Measurements from ENCODE around the gene SLC8A3.

SLC8A3 gene

GRCh38 chr14:70118064-70118463, 70.7 kb downstream of the SLC8A3 start:
- no peak for DNase-seq (ENCODE audit: low spot score)

DNA sequence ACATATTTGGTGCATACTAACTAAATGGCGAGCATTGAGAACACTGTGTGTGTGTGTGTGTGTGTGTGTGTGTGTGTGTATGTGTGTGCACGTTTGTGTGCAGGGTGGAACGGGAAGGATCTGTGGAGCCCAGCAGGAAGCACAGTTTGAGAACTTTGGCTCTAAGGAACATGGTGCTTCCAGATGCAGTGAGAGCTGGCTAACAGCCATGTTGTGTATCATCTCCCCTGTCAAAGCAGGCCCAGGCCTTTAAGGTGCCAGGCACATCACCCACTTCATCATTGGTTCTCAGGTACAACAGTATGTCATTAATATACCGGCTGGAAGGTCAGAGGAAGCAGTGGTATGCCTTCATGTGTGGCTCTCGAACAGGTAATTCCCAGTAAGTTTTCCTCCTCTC, 72.5 kb downstream of the SLC8A3 start:
- no peak for DNase-seq (ENCODE audit: low spot score)

GRCh38 chr14:70114621-70115156, 74.1 kb downstream of the SLC8A3 start:
- no peak for DNase-seq (ENCODE audit: low spot score)

- DNase-seq (ENCODE audit: low spot score) = no peak
These were observed 75.5 kb downstream of the SLC8A3 start for GRCh38 chr14:70113211-70113610.

- DNase-seq (ENCODE audit: low spot score) = no peak
These were observed 80.3 kb downstream of the SLC8A3 start for GRCh38 chr14:70108419-70108818.

DNA sequence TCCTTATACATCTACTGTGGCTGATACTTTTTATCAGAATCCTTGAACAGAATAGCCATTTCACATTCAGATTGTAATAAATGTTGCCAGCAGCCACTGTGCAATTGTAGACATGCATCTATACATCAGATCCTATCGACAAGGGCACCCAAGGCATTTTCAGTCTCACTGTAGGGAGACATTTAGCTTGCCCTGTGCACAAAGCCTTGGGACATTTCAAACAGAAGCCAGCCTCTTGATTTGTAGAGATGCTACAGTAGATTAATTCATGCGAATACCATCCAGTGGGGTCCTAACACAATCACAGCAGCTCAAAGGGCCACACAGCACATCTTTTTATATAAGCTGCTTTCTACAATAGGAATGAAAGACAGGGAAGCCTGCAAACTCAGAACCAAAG, 81.4 kb downstream of the SLC8A3 start:
- no peak for DNase-seq (ENCODE audit: low spot score)

DNA sequence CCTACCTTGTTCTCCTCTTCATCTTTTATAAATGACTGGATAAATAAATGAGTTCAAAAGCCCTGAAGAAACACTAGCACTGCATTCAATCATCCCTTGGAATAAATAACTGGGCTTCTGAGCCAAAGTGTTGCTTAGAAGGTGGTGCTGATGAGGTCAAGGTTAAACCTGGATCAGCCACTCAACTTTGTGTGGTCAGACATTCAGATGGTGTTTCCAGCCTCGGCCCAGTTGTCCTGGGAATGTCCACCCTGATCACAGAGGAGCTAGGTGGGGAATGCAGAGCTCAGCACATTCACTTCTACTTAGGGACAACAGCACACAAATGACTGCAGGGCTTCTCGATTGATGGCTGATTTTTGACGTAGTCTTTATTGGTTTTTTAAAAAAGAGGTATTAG, 88.7 kb downstream of the SLC8A3 start:
- DNase-seq (ENCODE audit: low spot score) = no peak

DNA sequence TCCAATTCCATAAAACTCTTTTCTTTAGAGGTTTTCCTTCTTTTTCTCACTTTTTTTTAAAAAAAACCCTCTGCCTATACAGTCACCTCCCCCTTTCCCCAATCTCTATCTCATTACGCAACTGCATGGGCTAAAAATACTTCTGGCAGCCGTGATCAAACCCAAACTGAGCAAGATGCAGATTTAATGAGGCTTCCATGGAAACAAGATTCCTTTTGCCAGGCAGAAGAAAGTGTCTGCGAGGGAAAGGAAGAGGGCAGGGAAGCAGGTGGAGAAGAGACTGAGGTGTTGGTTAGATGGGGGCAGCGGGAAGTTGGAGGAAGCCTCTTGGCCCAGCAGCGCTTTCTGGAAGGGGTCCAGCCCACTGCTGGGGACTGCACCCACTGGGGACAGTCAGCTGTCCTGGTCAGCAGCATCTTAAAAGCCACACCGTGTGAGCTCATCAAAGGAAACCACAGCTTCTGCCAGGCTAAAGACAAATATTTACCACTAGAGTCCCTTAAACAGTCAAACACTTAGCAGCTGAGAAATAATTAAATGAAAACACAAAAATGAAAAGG, 90.4 kb downstream of the SLC8A3 start:
- no peak for DNase-seq (ENCODE audit: low spot score)

DNA sequence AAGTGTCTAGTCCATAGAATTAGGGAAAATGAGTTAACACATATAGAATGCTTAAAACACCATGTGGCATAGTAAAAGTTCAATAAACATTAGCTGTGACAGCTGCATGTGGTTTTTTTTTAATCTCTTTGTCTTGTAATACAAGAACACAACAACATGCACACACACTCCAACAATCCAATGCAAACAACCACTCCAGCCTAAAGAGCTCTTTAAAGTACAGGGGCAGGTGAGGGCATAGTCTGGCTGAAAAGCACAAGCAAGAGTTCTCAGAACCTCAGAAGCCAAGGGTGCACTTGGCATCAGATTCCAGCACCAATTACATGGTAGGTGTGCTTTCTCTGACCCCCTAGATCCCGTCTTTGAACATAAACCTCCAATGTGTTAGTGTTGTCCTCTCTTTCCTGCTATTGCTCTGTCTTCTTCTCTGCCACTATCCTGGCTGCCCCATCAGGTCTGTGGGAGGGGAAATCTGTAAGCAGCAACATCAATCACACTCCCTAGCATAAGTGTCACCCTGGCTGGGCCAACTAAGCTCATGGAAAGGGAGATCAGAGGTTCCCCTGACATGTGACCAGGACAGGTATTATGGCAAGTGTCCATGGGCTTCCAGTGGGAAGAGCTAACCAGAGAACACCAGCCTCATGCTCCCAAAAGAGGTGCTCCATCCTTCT, 91.0 kb downstream of the SLC8A3 start:
- no peak for DNase-seq (ENCODE audit: low spot score)

GRCh38 chr14:70096866-70097265, 91.9 kb downstream of the SLC8A3 start:
- DNase-seq (ENCODE audit: low spot score) = no peak

DNA sequence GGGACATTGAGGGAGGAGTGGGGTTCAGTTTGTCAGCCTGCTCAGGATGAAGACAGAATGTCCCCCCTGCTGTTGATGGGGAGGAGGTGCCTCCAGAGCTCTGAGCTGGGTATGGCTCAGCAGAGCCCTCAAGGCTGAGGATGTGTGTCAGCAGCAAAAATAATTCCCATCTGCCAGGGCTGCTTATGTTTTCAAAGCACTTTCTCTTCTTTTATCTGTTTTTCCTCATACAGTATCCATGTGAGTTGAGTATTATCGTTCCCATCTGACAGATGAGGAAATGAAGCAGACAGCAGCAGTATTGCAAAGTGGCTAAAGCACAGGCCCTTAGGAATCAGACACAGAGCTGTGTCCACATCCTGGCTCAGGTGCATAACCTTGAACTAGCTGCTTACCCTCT, 94.1 kb downstream of the SLC8A3 start:
- no peak for DNase-seq (ENCODE audit: low spot score)

DNA sequence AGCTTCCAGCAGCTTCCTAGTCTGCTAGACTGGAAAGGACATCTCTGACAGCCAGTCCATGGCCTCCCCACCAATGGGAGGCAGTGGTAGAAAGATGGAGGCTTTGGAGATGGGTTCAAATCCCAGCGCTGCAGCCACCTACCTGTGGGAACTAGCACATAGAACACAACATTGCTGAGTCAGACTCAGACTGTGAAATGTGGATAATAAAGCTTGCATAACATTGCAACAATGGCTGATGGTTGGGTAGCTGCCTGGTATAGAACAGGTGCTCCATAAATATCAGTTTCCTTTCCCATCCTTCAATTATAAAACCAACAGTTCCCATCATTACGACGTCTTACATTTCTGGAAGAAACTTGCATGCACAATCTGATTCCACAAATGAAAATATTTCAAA, 94.6 kb downstream of the SLC8A3 start:
- no peak for DNase-seq (ENCODE audit: low spot score)

DNA sequence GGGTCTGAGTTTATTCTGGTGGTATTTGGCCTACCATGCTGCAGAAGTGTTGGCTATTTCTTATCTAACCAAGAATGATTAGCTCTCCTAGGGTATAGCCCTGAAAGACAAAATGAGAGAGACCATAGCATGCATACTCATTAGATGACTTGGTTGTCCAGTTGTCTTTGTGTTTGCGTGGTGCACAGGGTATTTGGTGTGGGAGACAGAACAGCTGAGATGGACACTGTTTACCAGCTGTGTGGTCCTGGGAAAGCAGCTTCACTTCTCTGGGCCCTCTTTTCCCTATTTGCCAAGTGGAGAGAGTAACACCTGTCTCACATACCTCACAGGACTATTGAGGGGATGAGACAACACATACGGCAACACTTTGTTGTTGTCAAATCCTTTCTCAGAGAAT, 95.6 kb downstream of the SLC8A3 start:
- no peak for DNase-seq (ENCODE audit: low spot score)

DNA sequence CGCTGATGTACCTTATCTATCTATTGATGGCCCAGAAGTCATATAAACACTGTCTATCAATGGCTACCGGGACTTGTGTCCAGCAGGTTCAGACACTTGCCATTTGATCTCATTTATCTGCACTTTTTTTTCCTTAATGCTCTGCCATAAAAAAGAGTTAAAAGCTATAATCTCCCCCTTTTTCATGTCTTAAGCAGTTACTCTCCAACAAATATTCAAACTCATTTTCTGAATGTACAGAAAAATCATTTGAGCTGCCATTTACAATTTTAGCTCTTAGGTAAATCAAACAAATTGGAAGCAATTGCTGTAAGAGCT, 101.4 kb downstream of the SLC8A3 start:
- no peak for DNase-seq (ENCODE audit: low spot score)

DNA sequence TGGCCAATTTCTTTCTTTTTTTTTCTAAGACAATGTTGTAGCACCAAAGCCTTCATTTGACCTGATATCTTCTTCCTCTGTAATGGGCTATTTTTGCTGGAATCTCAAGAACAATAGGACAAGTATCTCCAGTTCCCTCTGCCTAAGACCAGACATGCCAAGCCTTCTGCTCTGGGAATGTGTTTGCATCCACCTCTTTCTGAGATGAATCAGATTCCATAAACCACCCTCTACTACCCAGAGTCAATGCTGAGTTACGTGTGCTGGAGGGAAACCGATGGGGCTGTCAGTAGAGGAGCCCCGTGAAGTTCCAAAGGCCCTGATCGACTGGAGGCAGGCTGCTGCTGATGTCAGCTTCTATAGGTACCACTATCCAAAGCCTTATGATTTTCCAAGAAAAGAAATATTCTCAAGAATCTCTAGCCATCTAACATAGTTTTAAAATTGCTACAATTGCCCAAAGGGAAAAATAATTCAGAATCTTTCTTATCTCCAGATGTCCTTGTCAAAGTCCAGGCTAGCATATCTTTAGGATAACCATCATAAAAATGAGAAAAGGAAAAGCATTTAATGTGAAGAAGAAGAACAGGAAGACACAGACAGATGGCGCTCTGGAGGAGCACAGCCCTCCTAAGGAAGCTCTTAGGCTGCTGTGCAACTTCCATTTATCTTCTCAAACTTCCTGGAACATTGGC, 101.9 kb downstream of the SLC8A3 start:
- no peak for DNase-seq (ENCODE audit: low spot score)

- DNase-seq (ENCODE audit: low spot score) = no peak
These were observed 104.5 kb downstream of the SLC8A3 start for GRCh38 chr14:70084226-70084625.

DNA sequence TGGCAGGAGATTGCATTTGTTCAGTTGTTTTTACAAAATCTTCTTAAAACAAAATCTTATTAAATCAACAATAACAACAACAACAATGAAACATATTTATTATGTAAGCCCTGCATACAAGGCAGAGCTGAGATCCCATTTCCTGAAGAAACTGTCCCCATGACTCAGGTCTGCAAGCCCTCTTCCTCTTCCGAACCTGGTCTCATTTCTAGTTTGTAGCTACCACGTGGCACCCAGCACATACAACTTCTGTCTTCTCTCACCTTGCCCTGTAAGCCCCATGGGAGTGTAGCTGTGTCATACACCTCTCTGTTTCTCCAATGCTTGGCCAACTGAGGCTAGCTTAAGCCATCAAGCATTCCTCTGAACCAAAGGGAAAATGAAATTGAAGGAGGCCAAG, 106.4 kb downstream of the SLC8A3 start:
- DNase-seq (ENCODE audit: low spot score) = no peak

- no peak for DNase-seq (ENCODE audit: low spot score)
These were observed 108.7 kb downstream of the SLC8A3 start for GRCh38 chr14:70080076-70080475.

- DNase-seq (ENCODE audit: low spot score) = no peak
These were observed 110.4 kb downstream of the SLC8A3 start for GRCh38 chr14:70078329-70078728.

GRCh38 chr14:70077720-70078119, 111.0 kb downstream of the SLC8A3 start:
- DNase-seq (ENCODE audit: low spot score) = no peak

- no peak for DNase-seq (ENCODE audit: low spot score)
These were observed 111.7 kb downstream of the SLC8A3 start for GRCh38 chr14:70077005-70077404.

DNA sequence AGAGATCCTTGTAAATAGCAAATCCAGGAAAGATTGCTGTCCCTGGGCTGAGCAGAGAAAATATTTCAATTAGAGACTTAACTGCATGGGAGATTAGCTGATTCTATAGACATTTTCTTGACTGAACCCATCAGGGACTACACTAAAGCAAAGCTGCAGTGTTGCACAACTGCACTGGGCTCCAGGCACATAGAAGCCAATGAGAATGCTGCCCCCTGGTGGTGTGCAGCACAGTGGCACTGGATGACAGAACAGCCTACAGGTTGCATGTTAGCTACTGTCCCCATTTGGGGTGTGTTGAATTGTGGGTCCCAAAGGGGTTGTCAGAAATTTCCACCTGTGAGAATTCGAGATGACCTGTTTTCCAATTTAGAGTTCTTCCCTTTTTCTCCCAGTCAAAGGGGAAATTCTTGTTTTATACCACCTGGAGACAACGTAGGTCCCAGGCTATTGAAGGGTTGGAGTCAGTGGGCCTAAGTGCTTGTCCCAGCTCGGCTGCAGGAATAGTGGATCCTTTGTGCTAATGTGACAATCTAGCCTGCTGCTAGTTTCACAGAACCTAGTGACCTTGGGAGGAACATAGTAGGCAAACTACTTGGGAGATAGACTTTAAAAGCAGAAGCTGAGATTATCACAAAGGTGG, 114.7 kb downstream of the SLC8A3 start:
- DNase-seq (ENCODE audit: low spot score) = peak; percentile 6

GRCh38 chr14:70069186-70069585, 119.6 kb downstream of the SLC8A3 start:
- no peak for DNase-seq (ENCODE audit: low spot score)
